Fibroblast of lung (primary cell): ENCODE measurements around the gene PIGC. TPM values are rescaled to one million over a fixed set of nuclear protein-coding genes. Genes with fewer than 3 reads are reported as not detected.

ENCODE experiments used
- DNase-seq, 2 donors: peaks; one replicate each; pipeline versions ENCODE4 v3.0.0 to v3.0.0-alpha.2; 2010; ENCODE audit warnings: low read depth in 2 of 2
- H2AFZ ChIP-seq: 2 replicates; pipeline ENCODE4 v1.5.1; 2012; ENCODE audit warnings: low read length, control low read depth, inconsistent platforms
- H3K27ac ChIP-seq: 2 replicates; pipeline ENCODE4 v1.5.1; 2011; ENCODE audit warnings: low read length, control low read depth; ENCODE audit not compliant: insufficient read depth
- H3K27me3 ChIP-seq: 2 replicates; pipeline ENCODE4 v1.5.1; 2011; ENCODE audit warnings: mild to moderate bottlenecking, low read length; ENCODE audit not compliant: control insufficient read depth, insufficient read depth
- H3K36me3 ChIP-seq: 2 replicates; pipeline ENCODE4 v1.5.1; 2011; ENCODE audit warnings: low read length; ENCODE audit not compliant: control insufficient read depth, insufficient read depth
- H3K4me1 ChIP-seq: 2 replicates; pipeline ENCODE4 v1.5.1; 2011; ENCODE audit warnings: low read length; ENCODE audit not compliant: control insufficient read depth, insufficient read depth; ENCODE audit errors: extremely low read depth
- H3K4me2 ChIP-seq: 2 replicates; pipeline ENCODE4 v1.5.1; 2011; ENCODE audit warnings: low read length, control low read depth; ENCODE audit not compliant: insufficient read depth; ENCODE audit errors: extremely low read depth
- H3K4me3 ChIP-seq, 4 experiments: fragments of 200-600 bp in 1 of 4; sonication (generic) in 1 of 4; replicated peaks in 1 of 4; 2 replicates each; pipeline ENCODE4 v1.5.1; 2011 to 2016; ENCODE audit warnings: low read length in 4 of 4, low read depth in 3 of 4, mild to moderate bottlenecking in 3 of 4, control low read depth in 2 of 4, inconsistent platforms in 1 of 4, mixed read lengths in 1 of 4; ENCODE audit not compliant: insufficient read depth in 1 of 4; ENCODE audit errors: control extremely low read depth in 1 of 4
- H3K79me2 ChIP-seq: 2 replicates; pipeline ENCODE4 v1.5.1; 2012; ENCODE audit warnings: mild to moderate bottlenecking, low read length, inconsistent platforms; ENCODE audit not compliant: control insufficient read depth, insufficient read depth
- H3K9ac ChIP-seq: 2 replicates; pipeline ENCODE4 v1.5.1; 2011; ENCODE audit warnings: mild to moderate bottlenecking, low read length, control low read depth; ENCODE audit not compliant: insufficient read depth
- H3K9me3 ChIP-seq: 2 replicates; pipeline ENCODE4 v1.5.1; 2012; ENCODE audit warnings: low read depth, low read length; ENCODE audit not compliant: control insufficient read depth, insufficient read depth
- H4K20me1 ChIP-seq: 2 replicates; pipeline ENCODE4 v1.5.1; 2011; ENCODE audit warnings: low read length; ENCODE audit not compliant: control insufficient read depth, insufficient read depth; ENCODE audit errors: extremely low read depth
- CTCF ChIP-seq, 2 donors: IDR thresholded peaks in 1 of 2; conservative IDR thresholded peaks in 1 of 2; 1 replicate in 1 of 2; 2 replicates in 1 of 2; pipeline ENCODE4 v1.5.1; 2011 to 2012; ENCODE audit warnings: low read length in 2 of 2, control low read depth in 1 of 2, inconsistent platforms in 1 of 2, low read depth in 1 of 2, mild to moderate bottlenecking in 1 of 2
- EZH2 ChIP-seq: IDR thresholded peaks from 2 replicates; pipeline ENCODE4 v1.5.1; 2012; ENCODE audit warnings: low read length, control low read depth, mild to moderate bottlenecking; ENCODE audit errors: missing control alignments
- polyA plus RNA-seq, 2 donors: library from polyadenylated mRNA; depleted of rRNA in 1 of 2; stranded (reverse) in 1 of 2; unstranded in 1 of 2; fragments of >200 nt; gene quantifications; 2 replicates each; pipeline ENCODE4 v1.2.1, GENCODE V29; 2011 to 2012; ENCODE audit warnings: missing spikeins in 1 of 2
- total RNA-seq: library from RNA; depleted of rRNA; stranded (reverse); fragments of >200 nt; gene quantifications from 2 replicates; pipeline ENCODE4 v1.2.1, GENCODE V29; 2014

Gene PIGC
- total and polyA plus RNA-seq, 2 donors (not counting 1 experiment from before 2014, with no cell fraction given), result 20.3 to 28.9 TPM

DNA sequence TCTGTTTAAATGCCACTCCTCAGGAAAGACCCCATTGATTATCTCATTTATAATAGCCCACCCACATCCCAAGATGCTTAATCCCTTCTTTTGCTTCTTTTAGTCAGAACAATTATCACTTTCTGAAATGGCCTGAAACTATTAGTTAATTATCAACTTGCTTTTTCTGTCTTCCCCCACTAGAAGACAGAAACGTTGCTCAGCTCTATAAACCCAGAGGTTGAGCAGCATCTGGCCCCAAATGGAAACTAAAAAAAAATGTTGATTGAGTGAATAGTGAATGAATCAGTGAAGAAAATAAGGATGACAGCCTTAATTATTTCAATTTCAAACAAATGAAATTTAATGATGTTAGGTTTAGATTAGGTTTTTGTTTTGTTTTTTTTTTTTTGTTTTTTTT is 38.2 kb upstream of the PIGC start:
- H4K20me1 ChIP-seq, result no peaks in the 10 kb centered on the region
- TF ChIP-seq CTCF (conservative IDR thresholded peaks at IDR 0.05 in 1 of 2, IDR thresholded peaks at IDR 0.05 in 1 of 2; ENCODE audit: low read depth in 1 of 2, low read length in 2 of 2) (no peak), EZH2 (no peak)
- H3K9me3 ChIP-seq, result no peaks in the 10 kb centered on the region
- H3K4me3 ChIP-seq, result no peak overlapping the region
- H3K27me3 ChIP-seq, result peaks cover 3% of the 10 kb centered on the region
- H3K36me3 ChIP-seq, result no peaks in the 10 kb centered on the region
- H3K27ac ChIP-seq, result no peak overlapping the region
- no peak overlapping the region for H3K9ac ChIP-seq
- no peaks in the 10 kb centered on the region for H3K4me1 ChIP-seq
- no peak overlapping the region for H2AFZ ChIP-seq
- no peaks in the 10 kb centered on the region for H3K79me2 ChIP-seq
- no peak overlapping the region for H3K4me2 ChIP-seq
- no peak for DNase-seq

- Histone ChIP-seq H3K36me3 (no peaks in the 10 kb centered on the region), H3K4me1 (no peaks in the 10 kb centered on the region), H3K79me2 (no peaks in the 10 kb centered on the region), H3K27me3 (peaks cover under 1% of the 10 kb centered on the region), H3K9ac (no peak overlapping the region), H3K4me2 (no peak overlapping the region), H3K27ac (no peak overlapping the region), H3K4me3 (no peak overlapping the region), H3K9me3 (no peaks in the 10 kb centered on the region), H2AFZ (no peak overlapping the region), H4K20me1 (no peaks in the 10 kb centered on the region)
- TF ChIP-seq CTCF (conservative IDR thresholded peaks at IDR 0.05 in 1 of 2, IDR thresholded peaks at IDR 0.05 in 1 of 2; ENCODE audit: low read depth in 1 of 2, low read length in 2 of 2) (no peak), EZH2 (no peak)
- no peak for DNase-seq
Observed at GRCh38 chr1:172480431-172480830, 36.6 kb upstream of the PIGC start.

GRCh38 chr1:172478485-172478884 is 34.6 kb upstream of the PIGC start:
- peak in 1 of 2 donors; percentile 60 for DNase-seq
- Histone ChIP-seq H3K4me3 (no peak overlapping the region), H3K27ac (no peak overlapping the region), H3K4me1 (no peaks in the 10 kb centered on the region), H3K4me2 (no peak overlapping the region), H2AFZ (no peak overlapping the region), H4K20me1 (no peaks in the 10 kb centered on the region), H3K9ac (no peak overlapping the region), H3K27me3 (no peaks in the 10 kb centered on the region), H3K36me3 (no peaks in the 10 kb centered on the region), H3K79me2 (no peaks in the 10 kb centered on the region), H3K9me3 (no peaks in the 10 kb centered on the region)
- no peak for TF ChIP-seq CTCF (conservative IDR thresholded peaks at IDR 0.05 in 1 of 2, IDR thresholded peaks at IDR 0.05 in 1 of 2; ENCODE audit: low read depth in 1 of 2, low read length in 2 of 2)
- no peak for TF ChIP-seq EZH2
